Cardiac septum (tissue), 1 donor: ENCODE results near the gene CDKN3. TPM values are rescaled to one million over a fixed set of nuclear protein-coding genes. Genes with fewer than 3 reads are reported as not detected.
"Not testable (repeated sequence)": the region's sequence is repeated elsewhere in the genome, so short reads cannot be mapped to it uniquely, and the experiment has no call there.

ENCODE experiments used
- DNase-seq: peaks from one replicate; pipeline ENCODE4 v3.0.0-alpha.2; 2020; ENCODE audit warnings: low spot score
- intact Hi-C: fragments of 100-400 bp; cut with DNase I; formaldehyde crosslinking; loops from one replicate; pipeline ENCODE4 v1.14.0; 2022
- total RNA-seq: library from RNA; stranded (reverse); fragmentation: NEBNext Ultra II Directional; extraction: Animal tissue kit (Norgen Biotek cat#: 25700); gene quantifications from one replicate; pipeline ENCODE4 v1.2.1, GENCODE V29; 2021
- donor health status: DM: no; HTN: no; CAD: no.

CDKN3 gene
- total RNA-seq, 1 donor from 2014 or later: 4.7 TPM

DNA sequence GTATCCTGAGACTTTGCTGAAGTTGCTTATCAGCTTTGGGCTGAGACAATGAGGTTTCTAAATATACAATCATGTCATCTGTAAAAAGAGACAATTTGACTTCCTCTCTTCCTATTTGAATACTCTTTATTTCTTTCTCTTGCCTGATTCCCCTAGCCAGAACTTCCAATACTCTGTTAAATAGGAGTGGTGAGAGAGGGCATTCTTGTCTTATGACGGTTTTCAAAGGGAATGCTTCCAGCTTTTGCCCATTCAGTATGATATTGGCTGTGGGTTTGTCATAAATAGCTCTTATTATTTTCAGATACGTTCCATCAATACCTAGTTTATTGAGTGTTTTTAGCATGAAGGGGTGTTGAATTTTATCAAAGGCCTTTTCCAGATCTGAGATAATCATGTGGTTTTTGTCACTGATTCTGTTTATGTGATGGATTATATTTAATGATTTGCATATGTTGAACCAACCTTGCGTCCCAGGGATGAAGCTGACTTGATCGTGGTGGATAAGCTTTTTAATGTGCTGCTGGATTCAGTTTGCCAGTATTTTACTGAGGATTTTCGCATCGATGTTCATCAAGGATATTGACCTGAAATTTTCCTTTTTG lies 6.7 kb downstream of the CDKN3 start:
- DNase-seq, intact Hi-C loops: not testable (repeated sequence)

DNA sequence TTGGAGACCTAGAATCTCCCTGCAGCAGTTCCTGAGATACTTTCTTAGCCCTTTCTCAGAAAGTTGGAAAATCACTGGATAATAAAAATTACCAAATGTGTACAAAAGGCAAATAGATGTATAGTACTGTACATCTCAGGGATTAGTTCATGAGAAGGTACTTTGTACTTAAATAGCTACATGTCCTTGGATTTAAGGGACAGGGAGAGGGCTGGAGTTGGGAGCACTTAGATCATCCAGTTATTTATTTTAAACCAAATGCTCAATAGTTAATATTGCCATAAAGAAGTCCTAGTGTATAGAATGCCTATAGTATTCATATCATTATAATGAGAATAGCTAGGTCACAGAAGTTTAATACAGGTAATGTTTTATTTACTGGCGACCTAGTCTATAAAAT lies 13.4 kb downstream of the CDKN3 start:
- intact Hi-C loops: no loop called here
- no peak for DNase-seq

DNA sequence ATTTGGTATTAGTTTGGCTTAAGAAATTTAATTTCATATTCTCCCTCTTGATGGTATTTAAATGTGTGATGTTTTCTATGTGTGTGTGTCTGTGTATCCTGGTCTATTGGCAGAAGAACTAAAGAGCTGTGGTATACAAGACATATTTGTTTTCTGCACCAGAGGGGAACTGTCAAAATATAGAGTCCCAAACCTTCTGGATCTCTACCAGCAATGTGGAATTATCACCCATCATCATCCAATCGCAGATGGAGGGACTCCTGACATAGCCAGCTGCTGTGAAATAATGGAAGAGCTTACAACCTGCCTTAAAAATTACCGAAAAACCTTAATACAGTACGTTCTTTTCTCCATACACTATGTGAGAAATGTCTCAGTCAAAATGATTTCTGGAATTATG lies 14.6 kb downstream of the CDKN3 start:
- intact Hi-C loops: no loop called here
- no peak for DNase-seq

DNA sequence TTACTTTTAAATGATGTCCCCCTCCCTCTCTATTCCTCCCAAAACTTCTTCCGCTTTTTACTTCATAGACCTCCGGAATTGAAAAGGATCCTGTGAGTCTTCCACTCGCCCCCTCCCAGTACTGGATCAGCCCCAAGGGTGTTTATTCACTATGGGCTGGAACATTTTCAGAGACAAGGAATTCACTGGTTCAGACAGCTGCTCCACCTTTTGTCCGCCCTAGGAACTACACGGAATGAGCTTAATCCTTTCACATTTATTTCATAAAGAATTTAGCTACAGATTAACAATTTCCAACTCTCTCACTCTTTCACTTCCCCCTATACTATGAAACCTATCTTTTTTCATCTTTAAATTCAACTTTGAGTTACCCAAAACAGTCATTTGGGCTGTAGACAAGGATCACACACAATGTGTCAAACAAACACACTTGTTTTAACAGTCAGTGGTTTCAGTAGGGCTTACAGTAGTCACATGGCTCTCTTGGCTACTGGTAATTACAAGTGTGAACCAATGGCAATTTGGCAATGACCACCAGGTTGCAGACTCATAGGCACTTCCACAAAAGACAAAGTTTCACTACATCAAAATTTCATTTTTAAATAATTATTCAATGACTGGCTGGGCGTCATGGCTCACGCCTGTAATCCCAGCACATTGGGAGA lies 23.8 kb downstream of the CDKN3 start:
- intact Hi-C loops: no loop called here
- DNase-seq: no peak

DNA sequence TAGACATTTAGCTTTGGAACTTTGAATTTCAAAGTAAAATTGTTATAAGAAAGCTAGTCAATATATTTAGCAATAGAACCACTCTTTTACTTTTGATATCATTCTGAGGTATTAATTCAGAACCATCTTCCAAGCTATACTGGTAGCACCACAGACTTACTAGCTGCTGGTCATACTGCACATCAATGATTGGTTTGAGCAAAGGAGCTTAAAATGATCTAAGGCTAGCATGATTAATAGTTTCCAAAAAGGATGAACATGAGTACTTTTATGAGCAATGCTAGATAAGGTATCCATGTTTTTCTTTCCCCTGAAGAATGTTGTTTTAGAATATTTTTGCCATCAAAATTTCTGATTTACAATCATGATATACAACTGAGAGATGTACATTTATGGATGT lies 27.2 kb downstream of the CDKN3 start:
- intact Hi-C loops: no loop called here
- DNase-seq: no peak

DNA sequence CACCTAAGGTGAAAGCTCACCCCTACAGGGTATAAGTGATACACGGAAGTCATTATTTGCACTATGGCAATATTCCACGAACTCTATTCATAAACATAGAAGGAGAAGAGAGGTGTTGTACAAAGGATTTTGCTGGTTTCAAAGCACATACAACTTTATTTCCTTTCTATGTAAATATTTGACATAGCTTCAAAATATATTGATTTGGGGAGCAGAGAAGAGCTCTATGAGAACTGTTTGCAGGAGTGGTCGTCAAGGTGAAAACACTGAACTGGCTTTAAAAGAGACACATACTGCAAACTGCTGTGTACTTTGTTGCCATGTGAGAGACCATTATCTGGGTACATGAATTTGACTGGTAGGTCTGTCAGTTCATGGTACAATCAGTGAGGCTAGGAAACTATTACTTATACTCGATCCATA lies 27.7 kb downstream of the CDKN3 start:
- no peak for DNase-seq
- intact Hi-C loops: no loop called here

DNA sequence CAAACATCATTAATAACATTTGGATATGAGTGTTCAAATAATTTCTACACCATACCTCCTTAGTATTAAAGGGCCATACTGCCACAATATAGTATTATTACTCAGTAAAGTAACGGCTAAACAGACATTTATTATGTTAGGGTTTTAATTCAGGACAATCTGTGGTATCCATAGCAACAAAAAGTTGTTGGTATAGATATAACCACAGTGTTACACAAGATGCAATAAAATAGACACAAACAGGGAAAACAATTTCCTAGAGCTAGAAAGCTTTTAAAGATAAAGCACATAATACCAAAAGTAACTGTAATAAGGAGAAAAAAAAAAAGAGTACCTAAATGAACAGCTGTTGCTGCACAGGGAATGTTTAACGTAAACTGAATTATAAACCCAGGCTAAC lies 28.3 kb downstream of the CDKN3 start:
- no peak for DNase-seq
- intact Hi-C loops: no loop called here

DNA sequence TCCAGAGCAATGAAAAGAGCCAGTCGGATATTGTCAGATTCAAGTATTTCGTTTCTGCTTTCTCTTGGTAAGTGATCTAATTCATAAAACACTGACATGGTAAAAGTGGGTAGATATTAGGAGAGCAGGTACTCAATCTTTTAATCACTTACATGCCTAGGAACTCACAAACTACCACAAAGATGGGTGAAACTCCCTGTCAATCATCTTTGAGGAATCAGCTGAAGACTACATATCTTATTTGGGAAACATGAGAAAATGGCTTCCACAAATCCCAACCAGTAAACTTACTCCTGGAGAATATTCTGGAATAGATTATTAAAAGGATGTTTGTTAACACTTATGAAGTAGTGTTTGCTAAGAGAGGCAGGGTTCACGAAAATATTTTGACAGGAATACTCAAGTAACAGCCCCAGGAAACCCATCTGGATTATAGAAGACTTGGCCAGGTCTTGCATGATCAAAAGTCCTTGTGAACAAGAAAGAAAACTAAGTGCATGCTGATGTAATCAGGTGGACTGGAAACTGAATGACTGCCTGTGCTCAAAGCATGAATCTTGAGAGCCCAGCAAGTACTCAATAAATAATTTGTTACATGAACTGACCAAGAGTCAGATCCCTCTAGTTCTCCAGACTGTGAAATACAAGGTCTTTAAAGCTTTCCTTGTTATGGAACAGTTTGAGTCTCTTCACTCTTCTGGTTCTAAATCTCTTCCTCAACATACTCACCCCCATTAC lies 28.9 kb downstream of the CDKN3 start:
- intact Hi-C loops: no loop called here
- DNase-seq: no peak

DNA sequence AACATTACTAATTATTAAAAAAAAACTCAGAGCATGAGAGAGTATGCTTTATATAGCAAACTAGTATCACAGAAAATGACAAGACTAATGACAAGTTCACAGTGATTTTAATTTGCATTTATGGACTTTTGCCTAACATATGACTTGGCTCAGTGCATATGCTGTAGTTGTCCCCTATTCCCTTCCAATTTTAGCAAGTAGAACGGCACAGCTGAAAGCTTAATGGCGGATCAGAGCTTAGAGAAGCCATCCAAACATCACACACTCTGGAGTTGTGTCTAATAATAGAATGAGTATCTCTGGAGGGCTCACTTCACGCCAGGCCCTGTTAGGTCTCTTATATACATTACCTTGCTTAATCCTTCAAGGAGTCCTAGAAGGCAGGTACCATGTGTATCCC lies 31.1 kb downstream of the CDKN3 start:
- no peak for DNase-seq
- intact Hi-C loops: no loop called here

DNA sequence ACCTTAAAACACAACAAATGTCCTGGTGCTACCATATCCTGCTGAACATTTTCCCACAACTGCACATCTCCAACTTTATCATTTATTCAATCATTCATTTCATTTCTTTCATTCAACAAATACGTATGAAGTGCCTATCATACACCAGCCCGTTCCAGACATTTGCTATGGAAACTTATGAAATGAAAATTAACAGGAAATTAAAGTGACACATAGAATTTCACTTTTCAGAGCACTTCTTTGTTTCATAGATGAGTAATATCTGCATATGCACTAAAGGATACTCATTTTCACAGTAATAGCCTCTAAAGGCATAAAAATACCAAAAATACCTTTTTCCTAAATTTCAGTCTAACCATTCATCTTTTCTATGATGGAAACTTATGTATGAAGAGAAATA lies 31.7 kb downstream of the CDKN3 start:
- no peak for DNase-seq
- intact Hi-C loops: no loop called here

DNA sequence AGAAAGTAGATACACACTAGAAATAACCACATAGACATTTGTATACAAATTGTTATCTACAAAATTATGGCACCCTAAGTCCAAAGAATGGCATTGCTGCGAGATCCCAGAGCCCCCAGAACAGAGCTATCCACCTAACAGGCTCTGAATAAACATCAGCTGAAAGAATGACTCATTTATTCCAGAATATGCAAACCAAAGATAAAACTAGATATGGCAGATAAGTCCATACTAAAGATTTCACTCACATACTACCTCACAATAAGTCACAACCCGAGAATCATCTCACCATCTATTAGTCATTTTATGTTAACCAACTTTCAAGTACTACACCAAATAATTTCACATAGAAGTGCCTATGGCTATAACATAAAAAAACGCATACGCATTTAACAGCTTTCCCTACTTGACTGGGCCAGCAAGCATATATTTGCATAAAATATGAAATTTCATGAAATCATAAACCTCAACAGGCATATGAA lies 38.7 kb downstream of the CDKN3 start:
- intact Hi-C loops: no loop called here
- DNase-seq: no peak

DNA sequence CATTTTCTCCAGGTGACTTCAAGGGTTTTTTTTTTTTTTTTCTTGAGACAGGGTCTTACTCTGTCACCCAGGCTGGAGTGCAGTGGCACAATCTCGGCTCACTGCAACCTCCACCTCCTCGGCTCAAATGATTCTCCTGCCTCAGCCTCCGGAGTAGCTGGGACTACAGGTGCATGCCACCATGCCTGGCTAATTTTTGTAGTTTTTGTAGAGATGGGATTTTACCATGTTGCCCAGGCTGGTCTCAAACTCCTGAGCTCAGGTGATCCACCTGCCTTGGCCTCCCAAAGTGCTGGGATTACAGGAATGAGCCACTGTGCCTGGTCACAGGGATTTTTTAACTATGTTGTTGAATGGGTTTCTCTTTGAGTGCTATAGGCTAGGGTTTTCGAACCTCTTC lies 41.1 kb downstream of the CDKN3 start:
- intact Hi-C loops, DNase-seq: not testable (repeated sequence)

DNA sequence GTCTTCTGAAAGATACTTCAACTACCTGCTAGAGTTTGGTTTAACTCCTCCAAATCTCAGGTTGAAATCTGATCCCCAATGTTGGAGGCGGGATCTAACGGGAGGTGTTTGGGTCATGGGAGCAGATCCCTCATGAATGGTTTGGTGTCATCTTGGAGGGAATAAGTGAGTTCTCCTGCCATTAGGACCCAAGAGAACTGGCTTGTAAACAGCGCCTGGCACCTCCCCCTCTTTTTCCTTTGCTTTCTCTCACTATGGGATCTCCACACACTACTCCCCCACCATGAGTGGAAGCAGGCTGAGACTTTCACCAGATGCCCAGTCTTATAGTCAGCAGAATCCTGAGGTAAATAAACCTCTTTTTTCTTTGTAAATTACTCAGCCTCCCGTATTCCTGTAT lies 41.9 kb downstream of the CDKN3 start:
- intact Hi-C loops: no loop called here
- DNase-seq: no peak

DNA sequence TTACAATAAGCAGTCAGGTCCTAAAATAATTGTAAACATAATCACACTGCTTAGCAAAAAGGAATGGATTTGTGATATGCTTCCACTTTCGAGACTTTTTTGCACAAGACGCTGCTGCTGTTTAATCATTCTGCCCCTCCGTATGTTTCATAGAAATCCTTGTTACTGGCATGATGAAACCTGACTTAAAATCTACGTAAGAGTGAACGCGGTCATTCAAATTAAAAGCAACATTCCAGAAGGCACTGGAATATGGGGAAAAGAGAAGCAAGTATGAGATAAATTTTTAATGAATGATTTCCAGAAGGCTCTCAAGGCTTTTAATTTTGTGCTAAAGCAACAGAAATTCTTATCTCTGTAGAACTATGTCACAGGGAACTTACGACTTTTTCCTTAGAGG lies 43.2 kb downstream of the CDKN3 start:
- no peak for DNase-seq
- intact Hi-C loops: no loop called here

DNA sequence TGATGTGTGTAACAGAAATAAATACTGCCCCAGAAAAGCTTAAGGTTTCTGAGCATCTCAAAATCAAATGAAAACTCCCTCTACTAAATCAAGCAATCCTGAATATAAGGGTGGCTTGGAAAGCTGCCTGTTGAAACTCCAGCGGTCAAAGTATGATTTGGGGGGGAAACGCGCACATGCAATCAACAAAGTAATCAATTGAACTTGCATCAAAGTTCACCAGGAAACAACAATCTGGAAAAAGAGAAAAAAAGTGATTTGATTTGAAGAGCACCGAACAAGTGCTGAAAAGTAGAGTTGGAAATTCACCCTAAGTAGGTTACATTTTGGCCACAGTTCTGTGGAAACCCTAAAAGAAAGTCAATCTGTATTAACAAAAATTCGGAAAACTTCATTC lies 43.7 kb downstream of the CDKN3 start:
- DNase-seq: no peak
- intact Hi-C loops: no loop called here

DNA sequence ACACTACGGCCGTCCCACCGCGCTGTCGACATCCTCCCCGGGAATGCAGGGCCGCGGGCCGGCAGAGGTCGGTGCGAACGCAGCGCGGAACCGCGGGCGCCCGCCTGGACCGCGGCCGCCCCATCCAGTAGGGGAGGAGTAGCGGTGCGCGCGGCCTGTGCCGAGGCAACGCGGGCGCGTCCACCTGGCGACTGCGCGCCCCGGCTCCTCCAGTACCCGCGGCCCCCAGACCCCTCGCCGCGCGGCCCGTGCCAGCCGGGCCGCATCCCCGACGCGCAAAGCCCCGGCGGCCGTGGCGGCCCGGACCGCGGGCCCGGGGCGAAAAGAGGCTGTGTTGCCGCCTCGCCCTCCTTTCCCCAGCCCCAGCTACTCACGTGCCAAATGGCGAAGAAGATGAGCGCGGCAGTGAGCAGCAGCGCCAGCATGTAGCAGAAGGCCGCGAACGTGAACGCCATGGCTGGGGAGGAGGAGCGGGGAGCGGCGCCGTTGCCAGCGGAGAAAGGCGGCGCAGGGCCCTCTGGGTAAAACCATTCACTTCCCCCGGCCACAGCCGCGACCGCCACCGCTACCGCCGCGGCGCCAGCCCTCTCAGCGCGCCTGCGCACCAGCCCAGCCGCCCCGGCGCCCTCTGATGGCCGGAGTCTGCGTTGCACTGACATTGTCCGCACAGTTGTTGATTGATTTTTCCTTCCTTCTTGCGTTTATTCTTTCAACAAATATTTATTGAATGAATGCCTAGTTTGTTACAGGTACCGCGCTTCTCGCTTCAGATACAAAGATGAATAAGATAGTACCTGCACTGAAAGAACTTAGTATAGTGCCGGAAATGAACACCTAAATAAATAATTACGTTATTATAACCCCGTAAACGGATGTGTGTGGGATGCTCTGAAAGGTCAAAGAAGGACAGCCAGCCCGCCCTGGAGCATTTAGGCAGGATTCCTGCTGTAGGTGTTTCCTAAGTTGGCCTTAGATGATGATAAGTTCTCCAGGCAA lies 44.4 kb downstream of the CDKN3 start, which contains the start of gene CNIH1:
Gene CNIH1 (minus strand): TSS at position 502 of the 996 bp plus-strand sequence. CDS start 47 bp downstream, at position 455.
- DNase-seq: peak; percentile 96
- intact Hi-C loops: loop anchor here (1.0 kb wide), 1 partner anchor 47 kb away; the partner anchor contains the start of gene GMFB

DNA sequence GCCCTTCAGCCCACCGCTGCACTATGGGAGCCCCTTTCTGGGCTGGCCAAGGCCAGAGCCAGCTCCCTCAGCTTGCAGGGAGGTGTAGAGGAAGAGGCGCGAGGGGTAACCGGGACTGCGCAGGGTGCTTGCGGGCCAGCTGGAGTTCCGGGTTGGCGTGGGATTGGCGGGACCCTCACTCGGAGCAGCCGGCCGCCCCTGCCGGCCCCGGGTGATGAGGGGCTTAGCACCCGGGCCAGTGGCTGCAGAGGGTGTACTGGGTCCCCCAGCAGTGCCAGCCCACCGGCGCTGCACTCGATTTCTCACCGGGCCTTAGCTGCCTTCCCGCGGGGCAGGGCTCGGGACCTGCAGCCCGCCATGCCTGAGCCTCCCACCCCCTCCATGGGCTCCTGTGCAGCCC lies 46.2 kb downstream of the CDKN3 start:
- intact Hi-C loops, DNase-seq: not testable (repeated sequence)

DNA sequence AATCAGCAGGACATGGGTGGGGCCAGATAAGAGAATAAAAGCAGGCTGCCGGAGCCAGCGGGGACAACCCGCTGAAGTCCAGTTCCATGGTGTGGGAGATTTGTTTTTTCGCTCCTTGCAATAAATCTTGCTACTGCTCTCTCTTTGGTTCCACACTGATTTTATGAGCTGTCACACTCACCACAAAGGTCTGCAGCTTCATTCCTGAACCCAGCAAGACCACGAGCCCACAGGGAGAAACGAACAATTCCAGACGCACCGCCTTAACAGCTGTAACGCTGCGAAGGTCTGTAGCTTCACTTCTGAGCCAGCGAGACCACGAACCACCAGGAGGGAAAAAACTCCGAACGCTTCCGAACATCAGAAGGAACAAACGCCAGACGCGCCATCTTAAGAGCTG lies 47.2 kb downstream of the CDKN3 start:
- no peak for DNase-seq
- intact Hi-C loops: no loop called here

DNA sequence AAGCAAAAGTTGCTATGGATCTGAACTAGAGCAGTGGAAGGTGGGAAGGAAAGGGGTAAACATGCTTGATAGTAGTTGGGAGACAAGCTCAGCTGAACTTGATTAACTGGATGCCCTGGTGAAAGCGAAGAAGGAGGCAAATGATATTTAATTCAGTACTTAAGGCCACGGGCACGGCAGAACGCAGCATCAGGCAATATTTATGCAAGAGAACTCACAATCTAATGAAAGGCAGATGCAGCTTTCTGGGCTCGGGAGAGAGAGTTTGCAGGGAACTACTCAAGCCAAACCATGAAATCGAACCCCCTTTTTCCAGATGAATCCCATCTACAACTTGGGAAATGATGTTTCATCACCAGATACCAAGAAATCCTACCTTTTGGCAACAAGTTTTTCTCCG lies 47.9 kb downstream of the CDKN3 start:
- no peak for DNase-seq
- intact Hi-C loops: no loop called here
